ENCODE results near the gene IFT88.
A peak's percentile ranks its signal among the peaks of the same experiment; 100 is the strongest.

Gene IFT88

GRCh38 chr13:20565115-20565736, 1.7 kb upstream of the IFT88 start:
- no peak for DNase-seq (ENCODE audit: low read depth in 2 of 2)

- peak in 1 of 2 donors; percentile 5 for DNase-seq (ENCODE audit: low read depth in 2 of 2)
These were observed 474 bp upstream of the IFT88 start for GRCh38 chr13:20566468-20566897.

- DNase-seq (ENCODE audit: low read depth in 2 of 2): no peak
These were observed 1.0 kb downstream of the IFT88 start for GRCh38 chr13:20567881-20568528.

GRCh38 chr13:20570517-20570916, 3.6 kb downstream of the IFT88 start:
- no peak for DNase-seq (ENCODE audit: low read depth in 2 of 2)

- DNase-seq (ENCODE audit: low read depth in 2 of 2): no peak
These were observed 4.7 kb downstream of the IFT88 start for GRCh38 chr13:20571676-20572075.

- DNase-seq (ENCODE audit: low read depth in 2 of 2): no peak
These were observed 6.2 kb downstream of the IFT88 start for GRCh38 chr13:20573186-20573585.

GRCh38 chr13:20573636-20574035, 6.7 kb downstream of the IFT88 start:
- no peak for DNase-seq (ENCODE audit: low read depth in 2 of 2)

- DNase-seq (ENCODE audit: low read depth in 2 of 2): no peak
These were observed 12.2 kb downstream of the IFT88 start for GRCh38 chr13:20579191-20579590.

- DNase-seq (ENCODE audit: low read depth in 2 of 2): no peak
These were observed 13.3 kb downstream of the IFT88 start for GRCh38 chr13:20580257-20580656.

- no peak for DNase-seq (ENCODE audit: low read depth in 2 of 2)
These were observed 15.1 kb downstream of the IFT88 start for GRCh38 chr13:20582026-20582425.

GRCh38 chr13:20583803-20584293, 16.9 kb downstream of the IFT88 start:
- no peak for DNase-seq (ENCODE audit: low read depth in 2 of 2)

- no peak for DNase-seq (ENCODE audit: low read depth in 2 of 2)
These were observed 18.4 kb downstream of the IFT88 start for GRCh38 chr13:20585371-20585770.

- DNase-seq (ENCODE audit: low read depth in 2 of 2): no peak
These were observed 21.7 kb downstream of the IFT88 start for GRCh38 chr13:20588529-20589110.

GRCh38 chr13:20590561-20590960, 23.6 kb downstream of the IFT88 start:
- DNase-seq (ENCODE audit: low read depth in 2 of 2): no peak

- DNase-seq (ENCODE audit: low read depth in 2 of 2): no peak
These were observed 25.6 kb downstream of the IFT88 start for GRCh38 chr13:20592606-20593005.

GRCh38 chr13:20594280-20594679, 27.3 kb downstream of the IFT88 start:
- DNase-seq (ENCODE audit: low read depth in 2 of 2): no peak

GRCh38 chr13:20607015-20607414, 40.1 kb downstream of the IFT88 start:
- no peak for DNase-seq (ENCODE audit: low read depth in 2 of 2)

GRCh38 chr13:20608438-20609020, 41.6 kb downstream of the IFT88 start:
- DNase-seq (ENCODE audit: low read depth in 2 of 2): no peak

- no peak for DNase-seq (ENCODE audit: low read depth in 2 of 2)
These were observed 42.2 kb downstream of the IFT88 start for GRCh38 chr13:20609145-20609544.

GRCh38 chr13:20610006-20610405, 43.0 kb downstream of the IFT88 start:
- DNase-seq (ENCODE audit: low read depth in 2 of 2): no peak

- no peak for DNase-seq (ENCODE audit: low read depth in 2 of 2)
These were observed 49.3 kb downstream of the IFT88 start for GRCh38 chr13:20616059-20616797.

- DNase-seq (ENCODE audit: low read depth in 2 of 2): no peak
These were observed 56.0 kb downstream of the IFT88 start for GRCh38 chr13:20623000-20623399.

Measured in stimulated activated CD4-positive, alpha-beta T cell treated with anti-CD3 and anti-CD28 coated beads, Interleukin-1b, Interleukin-23, amount 100 ng/mL, for 4 hours (primary cell).